BE2C (cell line): ENCODE measurements around the gene CMIP.

Experiments
- DNase-seq: peaks from one replicate; pipeline ENCODE4 v3.0.0-alpha.2; 2020
- H3K27me3 ChIP-seq: fragments of 250-450 bp; sonication (Bioruptor Pico); 2 replicates; pipeline ENCODE4 v1.5.1; 2020; ENCODE audit warnings: mild to moderate bottlenecking
- H3K36me3 ChIP-seq: fragments of 250-450 bp; sonication (Bioruptor Pico); 2 replicates; pipeline ENCODE4 v1.5.1; 2020; ENCODE audit warnings: mild to moderate bottlenecking
- H3K4me1 ChIP-seq: fragments of 250-450 bp; sonication (Bioruptor Pico); 2 replicates; pipeline ENCODE4 v1.5.1; 2020
- H3K4me3 ChIP-seq: 2 replicates; pipeline ENCODE4 v1.5.1; 2011; ENCODE audit warnings: low read depth, low read length
- H3K9me3 ChIP-seq: fragments of 250-450 bp; sonication (Bioruptor Pico); 2 replicates; pipeline ENCODE4 v1.5.1; 2020
- CTCF ChIP-seq: IDR thresholded peaks from 2 replicates; pipeline ENCODE4 v1.5.1; 2012; ENCODE audit warnings: mild to moderate bottlenecking, low read depth, low read length

The CMIP gene

GRCh38 chr16:81564421-81564911 lies 119.9 kb downstream of the CMIP start:
- H3K36me3 ChIP-seq: no peaks in the 10 kb centered on the region
- no peak for TF ChIP-seq CTCF
- H3K27me3 ChIP-seq: no peaks in the 10 kb centered on the region
- no peak for DNase-seq
- H3K9me3 ChIP-seq: no peaks in the 10 kb centered on the region
- no peaks in the 10 kb centered on the region for H3K4me1 ChIP-seq
- no peak overlapping the region for H3K4me3 ChIP-seq

GRCh38 chr16:81565321-81566028 lies 120.9 kb downstream of the CMIP start:
- Histone ChIP-seq H3K27me3 (no peaks in the 10 kb centered on the region), H3K4me3 (no peak overlapping the region), H3K9me3 (no peaks in the 10 kb centered on the region), H3K36me3 (no peaks in the 10 kb centered on the region), H3K4me1 (no peaks in the 10 kb centered on the region)
- no peak for DNase-seq
- TF ChIP-seq CTCF: no peak

GRCh38 chr16:81566086-81567007 lies 121.7 kb downstream of the CMIP start:
- no peaks in the 10 kb centered on the region for H3K4me1 ChIP-seq
- TF ChIP-seq CTCF: no peak
- H3K4me3 ChIP-seq: no peak overlapping the region
- no peak for DNase-seq
- H3K27me3 ChIP-seq: no peaks in the 10 kb centered on the region
- H3K36me3 ChIP-seq: no peaks in the 10 kb centered on the region
- no peaks in the 10 kb centered on the region for H3K9me3 ChIP-seq

- Histone ChIP-seq H3K4me1 (no peaks in the 10 kb centered on the region), H3K4me3 (no peak overlapping the region), H3K36me3 (no peaks in the 10 kb centered on the region), H3K9me3 (no peaks in the 10 kb centered on the region), H3K27me3 (no peaks in the 10 kb centered on the region)
- no peak for TF ChIP-seq CTCF
- no peak for DNase-seq
Observed at GRCh38 chr16:81567087-81567486, 122.5 kb downstream of the CMIP start.

GRCh38 chr16:81567987-81568748 lies 123.6 kb downstream of the CMIP start:
- DNase-seq: no peak
- Histone ChIP-seq H3K9me3 (no peaks in the 10 kb centered on the region), H3K36me3 (no peaks in the 10 kb centered on the region), H3K4me1 (no peaks in the 10 kb centered on the region), H3K27me3 (no peaks in the 10 kb centered on the region), H3K4me3 (no peak overlapping the region)
- no peak for TF ChIP-seq CTCF
